ENCODE measurements around the gene IPPK. TPM values are rescaled to one million over a fixed set of nuclear protein-coding genes. Genes with fewer than 3 reads are reported as not detected.
A peak's percentile ranks its signal among the peaks of the same experiment; 100 is the strongest.

IPPK gene
- total RNA-seq, 4 donors from 2014 or later = 41.8 to 86.9 (median 46.1) TPM

GRCh38 chr9:92714016-92714415 is 44.1 kb upstream of the IPPK start:
- H3K27ac ChIP-seq = peak overlapping the region in 2 of 4 donors; percentile 89 to 91
- no peak for DNase-seq
- peaks cover 46 to 98% (median 47%) of the 10 kb centered on the region in 3 donors for H3K36me3 ChIP-seq
- peaks cover 40 to 85% (median 49%) of the 10 kb centered on the region in 3 donors for H3K4me1 ChIP-seq
- 81 to 93% methylated on average over 3 of the region's 3 CpGs for WGBS, 2 donors
- H3K27me3 ChIP-seq = no peaks in the 10 kb centered on the region
- TF ChIP-seq CTCF (IDR thresholded peaks at IDR 0.05) (no peak), POLR2A (IDR thresholded peaks at IDR 0.05) (no peak)
- no peaks in the 10 kb centered on the region for H3K9me3 ChIP-seq
- intact Hi-C loops (cut with DNase I) = no loop called here
- H3K4me3 ChIP-seq = no peak overlapping the region

- Histone ChIP-seq H3K9me3 (no peaks in the 10 kb centered on the region), H3K27ac (peak overlapping the region in 2 of 4 donors; percentile 14 to 89), H3K27me3 (no peaks in the 10 kb centered on the region), H3K4me1 (peaks cover 44 to 85% (median 51%) of the 10 kb centered on the region in 3 donors), H3K36me3 (peaks cover 41 to 93% (median 42%) of the 10 kb centered on the region in 3 donors), H3K4me3 (no peak overlapping the region)
- no peak for DNase-seq
- TF ChIP-seq POLR2A (IDR thresholded peaks at IDR 0.05) (no peak), CTCF (IDR thresholded peaks at IDR 0.05) (no peak)
- 86 to 87% methylated on average over 14 to 15 of the region's 15 CpGs for WGBS, 2 donors
- intact Hi-C loops (cut with DNase I) = no loop called here
Observed at GRCh38 chr9:92713528-92713927, 43.6 kb upstream of the IPPK start.

- peak overlapping the region in 1 of 4 donors; percentile 14 for H3K27ac ChIP-seq
- H3K27me3 ChIP-seq = no peaks in the 10 kb centered on the region
- TF ChIP-seq POLR2A (IDR thresholded peaks at IDR 0.05) = no peak
- no peak for TF ChIP-seq CTCF (IDR thresholded peaks at IDR 0.05)
- H3K36me3 ChIP-seq = peaks cover 34 to 86% (median 34%) of the 10 kb centered on the region in 3 donors
- H3K4me3 ChIP-seq = no peak overlapping the region
- 89 to 95% methylated on average over 15 of the region's 15 CpGs for WGBS, 2 donors
- H3K9me3 ChIP-seq = no peaks in the 10 kb centered on the region
- DNase-seq = no peak
- H3K4me1 ChIP-seq = peaks cover 41 to 82% (median 44%) of the 10 kb centered on the region in 3 donors
- intact Hi-C loops (cut with DNase I) = no loop called here
Observed at GRCh38 chr9:92712767-92713166, 42.8 kb upstream of the IPPK start.

- WGBS, 2 donors = 56 to 71% methylated on average over 6 of the region's 6 CpGs
- DNase-seq = no peak
- Histone ChIP-seq H3K4me1 (peaks cover 35 to 82% (median 36%) of the 10 kb centered on the region in 3 donors), H3K9me3 (no peaks in the 10 kb centered on the region), H3K27ac (peak overlapping the region in 3 of 4 donors; percentile 37 to 90 (median 40)), H3K4me3 (peak overlapping the region in 1 of 4 donors; percentile 6), H3K36me3 (peaks cover 30 to 76% (median 30%) of the 10 kb centered on the region in 3 donors), H3K27me3 (no peaks in the 10 kb centered on the region)
- intact Hi-C loops (cut with DNase I) = no loop called here
- no peak for TF ChIP-seq POLR2A (IDR thresholded peaks at IDR 0.05)
- no peak for TF ChIP-seq CTCF (IDR thresholded peaks at IDR 0.05)
Observed at GRCh38 chr9:92711844-92712243, 41.9 kb upstream of the IPPK start.

GRCh38 chr9:92711146-92711545 is 41.2 kb upstream of the IPPK start:
- Histone ChIP-seq H3K9me3 (no peaks in the 10 kb centered on the region), H3K4me3 (no peak overlapping the region), H3K27ac (peak overlapping the region; percentile 10 to 90 (median 81)), H3K4me1 (peaks cover 35 to 82% (median 39%) of the 10 kb centered on the region in 3 donors), H3K36me3 (peaks cover 30 to 69% (median 30%) of the 10 kb centered on the region in 3 donors), H3K27me3 (no peaks in the 10 kb centered on the region)
- no peak for DNase-seq
- intact Hi-C loops (cut with DNase I) = no loop called here
- TF ChIP-seq POLR2A (IDR thresholded peaks at IDR 0.05) (no peak), CTCF (IDR thresholded peaks at IDR 0.05) (no peak)
- 19 to 62% methylated on average over 2 of the region's 2 CpGs for WGBS, 2 donors
